ENCODE data around the gene ABCC12.

DNA sequence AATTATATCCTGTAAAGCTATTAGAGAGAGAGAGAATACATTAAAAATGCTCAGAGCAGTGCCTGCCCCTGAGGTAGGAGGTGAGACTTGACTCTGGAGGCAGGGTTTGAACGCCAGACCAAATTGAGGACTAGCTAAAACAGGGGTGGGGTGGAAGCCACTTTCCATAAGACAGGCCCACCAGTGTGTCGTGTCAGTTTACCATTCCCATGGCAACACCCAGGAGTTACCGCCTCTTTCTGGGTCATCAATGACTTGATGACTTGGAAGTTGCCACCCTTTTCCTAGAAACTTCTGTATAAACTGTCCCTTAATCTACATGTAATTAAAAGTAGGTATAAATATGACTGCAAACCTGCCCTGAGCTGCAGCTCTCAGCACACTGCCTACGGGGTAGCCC is 32.0 kb upstream of the ABCC12 start:
- TF ChIP-seq, protein P1, sequence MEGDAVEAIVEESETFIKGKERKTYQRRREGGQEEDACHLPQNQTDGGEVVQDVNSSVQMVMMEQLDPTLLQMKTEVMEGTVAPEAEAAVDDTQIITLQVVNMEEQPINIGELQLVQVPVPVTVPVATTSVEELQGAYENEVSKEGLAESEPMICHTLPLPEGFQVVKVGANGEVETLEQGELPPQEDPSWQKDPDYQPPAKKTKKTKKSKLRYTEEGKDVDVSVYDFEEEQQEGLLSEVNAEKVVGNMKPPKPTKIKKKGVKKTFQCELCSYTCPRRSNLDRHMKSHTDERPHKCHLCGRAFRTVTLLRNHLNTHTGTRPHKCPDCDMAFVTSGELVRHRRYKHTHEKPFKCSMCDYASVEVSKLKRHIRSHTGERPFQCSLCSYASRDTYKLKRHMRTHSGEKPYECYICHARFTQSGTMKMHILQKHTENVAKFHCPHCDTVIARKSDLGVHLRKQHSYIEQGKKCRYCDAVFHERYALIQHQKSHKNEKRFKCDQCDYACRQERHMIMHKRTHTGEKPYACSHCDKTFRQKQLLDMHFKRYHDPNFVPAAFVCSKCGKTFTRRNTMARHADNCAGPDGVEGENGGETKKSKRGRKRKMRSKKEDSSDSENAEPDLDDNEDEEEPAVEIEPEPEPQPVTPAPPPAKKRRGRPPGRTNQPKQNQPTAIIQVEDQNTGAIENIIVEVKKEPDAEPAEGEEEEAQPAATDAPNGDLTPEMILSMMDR (conservative IDR thresholded peaks at IDR 0.05) = no peak
- TF ChIP-seq ZFX (IDR thresholded peaks at IDR 0.05) = no peak

All from C4-2B (cell line).